HL-60 (cell line): ENCODE data around the gene YWHAE.
"Not testable (repeated sequence)": the region's sequence is repeated elsewhere in the genome, so short reads cannot be mapped to it uniquely, and the experiment has no call there.

Experiments used
- DNase-seq, 2 experiments: peaks; one replicate each; pipeline ENCODE4 v3.0.0-alpha.2; 2010 to 2020; ENCODE audit warnings: low read depth in 1 of 2, low spot score in 1 of 2
- H3K27ac ChIP-seq: fragments of 250-450 bp; sonication (Bioruptor Pico); replicated peaks from 2 replicates; pipeline ENCODE4 v1.5.1; 2020; ENCODE audit warnings: mild to moderate bottlenecking, moderate library complexity
- H3K27me3 ChIP-seq: fragments of 250-450 bp; sonication (Bioruptor Pico); 2 replicates; pipeline ENCODE4 v1.5.1; 2021; ENCODE audit warnings: mild to moderate bottlenecking, moderate library complexity; ENCODE audit not compliant: insufficient read depth, poor library complexity, severe bottlenecking
- H3K4me3 ChIP-seq: replicated peaks from 2 replicates; pipeline ENCODE4 v1.5.1; 2011; ENCODE audit warnings: mild to moderate bottlenecking, control low read depth, low read length; ENCODE audit not compliant: insufficient read depth
- CTCF ChIP-seq: IDR thresholded peaks from one replicate; pipeline ENCODE4 v1.5.1; 2011; ENCODE audit warnings: low read length, control low read depth, inconsistent platforms; ENCODE audit not compliant: insufficient read depth
- GABPA ChIP-seq: IDR thresholded peaks from 2 replicates; pipeline ENCODE4 v1.6.1; 2012; ENCODE audit warnings: low read depth
- POLR2AphosphoS5 ChIP-seq: IDR thresholded peaks from 2 replicates; pipeline ENCODE4 v1.6.1; 2012; ENCODE audit warnings: low read depth
- REST ChIP-seq: IDR thresholded peaks from 2 replicates; pipeline ENCODE4 v1.6.1; 2012; ENCODE audit warnings: low read depth; ENCODE audit not compliant: insufficient replicate concordance
- SPI1 ChIP-seq: IDR thresholded peaks from 2 replicates; pipeline ENCODE4 v1.6.1; 2012; ENCODE audit warnings: low read depth, mild to moderate bottlenecking, borderline replicate concordance

The YWHAE gene

DNA sequence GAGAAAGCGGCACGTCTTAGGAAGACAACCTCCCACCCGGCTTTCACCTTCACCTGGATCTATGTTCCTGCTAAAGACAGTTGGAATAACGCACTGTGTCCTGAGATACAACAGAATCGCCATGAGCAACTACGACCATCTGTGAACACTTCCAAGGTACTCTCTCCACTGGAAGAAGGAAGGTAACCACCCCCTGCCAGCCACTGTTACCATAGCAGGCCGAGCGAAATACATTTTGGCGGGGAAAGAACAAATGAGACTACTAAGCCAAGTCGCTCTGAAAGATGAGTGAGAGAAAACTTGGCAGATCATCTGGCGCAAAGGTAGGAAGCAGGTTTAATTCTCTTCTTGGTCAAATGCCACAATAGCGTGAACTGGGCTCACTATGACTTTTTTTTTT, 46.2 kb upstream of the YWHAE start:
- Histone ChIP-seq H3K27ac (no peak overlapping the region), H3K27me3 (no peaks in the 10 kb centered on the region), H3K4me3 (no peak overlapping the region)
- TF ChIP-seq CTCF (no peak), POLR2AphosphoS5 (no peak), REST (no peak), SPI1 (no peak), GABPA (no peak)
- DNase-seq, result no peak

DNA sequence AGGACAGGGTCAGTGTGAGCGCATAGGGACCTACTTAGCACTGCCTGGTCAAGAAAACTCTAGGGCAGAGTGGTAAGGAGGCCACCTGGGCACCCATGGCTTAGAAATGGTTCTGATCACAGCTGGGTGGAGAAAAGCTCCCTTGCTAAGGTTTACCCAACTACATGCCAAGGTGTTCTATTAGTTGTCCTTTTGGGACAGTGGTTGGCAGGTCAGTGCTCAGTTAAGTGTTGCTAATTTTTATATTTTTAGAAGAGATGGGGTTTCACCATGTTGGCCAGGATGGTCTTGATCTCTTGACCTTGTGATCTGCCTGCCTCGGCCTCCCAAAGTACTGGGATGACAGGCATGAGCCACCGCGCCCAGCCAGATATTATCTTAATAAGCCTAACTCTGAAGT, 45.7 kb upstream of the YWHAE start:
- H3K27me3 ChIP-seq, DNase-seq, H3K4me3 ChIP-seq, H3K27ac ChIP-seq: not testable (repeated sequence)

DNA sequence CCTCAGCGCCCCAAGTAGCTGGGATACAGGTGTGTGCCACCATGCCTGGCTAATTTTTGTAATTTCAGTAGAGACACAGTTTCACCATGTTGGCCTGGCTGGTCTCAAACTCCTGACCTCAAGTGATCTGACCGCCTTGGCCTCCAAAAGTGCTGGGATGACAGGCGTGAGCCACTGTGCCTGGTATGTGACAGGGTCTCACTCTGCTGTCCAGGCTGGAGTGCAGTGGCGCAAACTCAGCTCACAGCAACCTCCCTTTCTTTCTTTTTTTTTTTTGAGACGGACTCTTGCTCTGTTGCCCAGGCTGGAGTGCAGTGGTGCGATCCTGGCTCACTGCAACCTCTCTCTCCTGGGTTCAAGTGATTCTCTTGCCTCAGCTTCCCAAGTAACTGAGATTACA, 42.7 kb upstream of the YWHAE start:
- H3K27ac ChIP-seq, DNase-seq, H3K4me3 ChIP-seq, H3K27me3 ChIP-seq: not testable (repeated sequence)

DNA sequence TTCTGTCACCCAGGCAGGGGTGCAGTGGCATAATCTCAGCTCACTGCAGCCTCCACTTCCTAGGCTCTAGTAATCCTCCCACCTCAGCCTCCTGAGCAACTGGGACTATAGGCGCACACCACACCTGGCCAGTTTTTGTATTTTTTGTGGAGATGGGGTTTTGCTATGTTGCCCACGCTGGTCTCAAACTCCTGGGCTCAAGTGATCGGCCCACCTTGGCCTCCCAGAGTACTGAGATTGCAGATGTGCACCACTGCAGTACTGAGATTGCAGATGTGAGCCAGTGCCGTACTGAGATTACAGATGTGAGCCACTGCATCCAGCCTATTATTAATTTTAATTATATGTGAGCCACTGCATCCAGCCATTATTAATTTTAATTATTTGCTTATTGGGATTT, 42.2 kb upstream of the YWHAE start:
- Histone ChIP-seq H3K27me3 (no peaks in the 10 kb centered on the region), H3K27ac (no peak overlapping the region), H3K4me3 (no peak overlapping the region)
- DNase-seq, result no peak
- TF ChIP-seq SPI1 (no peak), GABPA (no peak), POLR2AphosphoS5 (no peak), REST (no peak)

DNA sequence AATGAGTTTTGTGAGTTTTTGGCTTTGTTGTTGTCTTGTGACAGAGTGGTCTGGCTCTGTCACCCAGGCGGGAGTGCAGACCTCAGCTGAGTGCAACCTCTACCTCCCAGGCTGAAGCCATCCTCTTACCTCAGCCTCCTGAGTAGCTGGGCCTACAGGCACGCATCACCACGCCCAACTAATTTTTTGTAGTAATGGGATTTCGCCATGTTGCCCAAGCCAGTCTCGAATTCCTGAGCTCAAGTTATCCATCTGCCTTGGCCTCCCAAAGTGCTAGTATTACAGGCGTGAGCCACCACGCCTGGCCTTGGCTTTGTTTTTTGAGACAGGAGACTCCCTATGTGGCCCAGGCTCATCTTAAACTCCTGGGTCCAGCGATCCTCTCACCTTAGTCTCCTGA, 40.9 kb upstream of the YWHAE start:
- Histone ChIP-seq H3K27me3 (no peaks in the 10 kb centered on the region), H3K27ac (no peak overlapping the region), H3K4me3 (no peak overlapping the region)
- TF ChIP-seq CTCF (no peak), SPI1 (no peak), GABPA (no peak), POLR2AphosphoS5 (no peak), REST (no peak)
- DNase-seq, result no peak
